IPS-18a (cell line): ENCODE results near the gene GFAP.

Experiments
- H3K27ac ChIP-seq: one replicate; pipeline ENCODE4 v1.5.1; 2013; ENCODE audit warnings: low read length
- H3K27me3 ChIP-seq: one replicate; pipeline ENCODE4 v1.6.1; 2013; ENCODE audit warnings: mild to moderate bottlenecking, low read length; ENCODE audit not compliant: control insufficient read depth, insufficient read depth
- H3K36me3 ChIP-seq: one replicate; pipeline ENCODE4 v1.6.1; 2013; ENCODE audit warnings: low read depth, low read length; ENCODE audit not compliant: control insufficient read depth
- H3K4me1 ChIP-seq: one replicate; pipeline ENCODE4 v1.6.1; 2013; ENCODE audit warnings: low read depth, low read length; ENCODE audit not compliant: control insufficient read depth
- H3K4me3 ChIP-seq: one replicate; pipeline ENCODE4 v1.5.1; 2013; ENCODE audit warnings: low read length
- H3K9ac ChIP-seq: one replicate; pipeline ENCODE4 v1.6.1; 2013; ENCODE audit warnings: mild to moderate bottlenecking, low read length, moderate library complexity
- H3K9me3 ChIP-seq: one replicate; pipeline ENCODE4 v1.6.1; 2013; ENCODE audit warnings: low read depth, low read length; ENCODE audit not compliant: control insufficient read depth

The GFAP gene

DNA sequence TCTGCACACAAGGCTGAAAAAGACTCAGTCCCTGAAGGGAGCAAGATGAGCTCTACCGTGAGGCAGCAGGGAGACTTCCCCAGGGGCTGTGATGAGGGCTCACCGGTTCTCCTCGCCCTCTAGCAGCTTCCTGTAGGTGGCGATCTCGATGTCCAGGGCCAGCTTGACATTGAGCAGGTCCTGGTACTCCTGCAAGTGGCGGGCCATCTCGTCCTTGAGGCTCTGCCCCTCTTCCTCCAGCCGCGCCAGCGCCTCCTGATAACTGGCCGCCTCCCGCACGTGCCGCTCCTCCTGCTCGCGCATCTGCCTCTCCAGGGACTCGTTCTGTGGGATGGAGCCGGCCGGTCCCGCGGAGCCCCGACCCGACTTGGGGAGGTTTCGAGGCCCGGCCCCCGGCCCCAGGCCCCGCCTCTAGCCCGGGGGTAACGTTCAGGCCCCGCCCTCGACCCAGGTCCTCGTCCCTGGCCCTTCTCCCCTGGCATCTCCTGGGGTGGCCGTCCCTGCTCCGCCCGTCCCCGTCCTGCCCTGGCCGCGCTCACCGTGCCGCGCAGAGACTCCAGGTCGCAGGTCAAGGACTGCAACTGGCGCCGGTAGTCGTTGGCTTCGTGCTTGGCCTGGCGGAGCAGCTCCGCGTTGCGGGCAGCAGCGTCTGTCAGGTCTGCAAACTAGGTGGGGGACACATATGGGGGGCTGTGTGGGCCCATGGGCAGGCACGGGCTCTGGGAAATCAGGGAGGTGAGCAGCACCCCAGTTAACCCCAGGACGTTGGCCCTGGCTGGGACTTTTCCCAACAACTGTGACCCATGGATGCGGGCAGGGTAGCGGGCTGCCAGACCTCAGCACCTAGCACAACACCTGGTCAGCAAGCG, 3.9 kb downstream of the GFAP start:
- no peak overlapping the region for H3K9ac ChIP-seq
- no peaks in the 10 kb centered on the region for H3K4me1 ChIP-seq
- no peaks in the 10 kb centered on the region for H3K9me3 ChIP-seq
- H3K36me3 ChIP-seq = no peaks in the 10 kb centered on the region
- peak overlapping the region; percentile 49 for H3K4me3 ChIP-seq
- no peak overlapping the region for H3K27ac ChIP-seq
- H3K27me3 ChIP-seq = peaks cover 24% of the 10 kb centered on the region

DNA sequence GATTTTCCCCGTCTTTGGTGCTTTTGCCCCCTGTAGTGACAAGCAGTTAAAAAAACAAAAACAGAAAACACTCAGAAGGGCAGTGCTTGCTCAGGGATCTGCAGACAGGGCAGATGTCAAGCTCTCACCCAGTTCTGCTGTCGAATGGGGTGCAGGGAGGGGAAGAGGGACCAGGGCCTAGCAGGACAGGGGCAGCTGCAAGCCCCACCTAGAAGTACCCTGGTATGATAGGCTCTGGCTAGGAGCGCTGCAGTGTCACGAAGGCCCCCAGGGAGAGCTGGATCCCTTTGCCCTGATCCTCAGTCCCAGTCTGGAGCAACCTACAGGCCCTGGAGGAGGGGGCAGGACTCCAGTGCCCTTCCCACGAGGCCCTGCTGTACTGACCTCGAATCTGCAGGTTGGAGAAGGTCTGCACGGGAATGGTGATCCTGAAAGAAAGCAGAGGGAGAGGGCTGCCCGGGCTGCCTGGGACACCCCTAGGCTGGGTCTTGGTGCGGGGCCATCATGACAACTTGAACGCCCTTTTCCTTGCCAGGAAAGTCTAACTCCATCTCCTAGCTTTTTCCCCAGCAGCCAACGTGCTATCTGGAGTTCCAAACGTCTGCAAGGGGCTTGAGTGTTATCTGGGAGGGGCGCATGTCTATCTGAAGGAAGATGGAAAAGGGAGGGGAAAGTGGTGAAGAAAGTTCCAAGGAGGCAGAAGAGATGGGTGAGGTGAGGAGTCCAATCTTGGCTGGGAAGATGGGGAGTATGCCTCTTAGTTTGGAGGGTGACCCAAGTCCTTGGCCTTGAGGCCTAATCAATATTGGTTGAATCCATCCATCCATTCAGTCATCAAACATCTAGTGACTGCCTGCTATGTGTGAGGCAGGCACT, 4.8 kb downstream of the GFAP start:
- H3K9ac ChIP-seq = no peak overlapping the region
- no peaks in the 10 kb centered on the region for H3K36me3 ChIP-seq
- H3K9me3 ChIP-seq = no peaks in the 10 kb centered on the region
- no peak overlapping the region for H3K27ac ChIP-seq
- H3K27me3 ChIP-seq = peaks cover 24% of the 10 kb centered on the region
- peak overlapping the region; percentile 49 for H3K4me3 ChIP-seq
- no peaks in the 10 kb centered on the region for H3K4me1 ChIP-seq

DNA sequence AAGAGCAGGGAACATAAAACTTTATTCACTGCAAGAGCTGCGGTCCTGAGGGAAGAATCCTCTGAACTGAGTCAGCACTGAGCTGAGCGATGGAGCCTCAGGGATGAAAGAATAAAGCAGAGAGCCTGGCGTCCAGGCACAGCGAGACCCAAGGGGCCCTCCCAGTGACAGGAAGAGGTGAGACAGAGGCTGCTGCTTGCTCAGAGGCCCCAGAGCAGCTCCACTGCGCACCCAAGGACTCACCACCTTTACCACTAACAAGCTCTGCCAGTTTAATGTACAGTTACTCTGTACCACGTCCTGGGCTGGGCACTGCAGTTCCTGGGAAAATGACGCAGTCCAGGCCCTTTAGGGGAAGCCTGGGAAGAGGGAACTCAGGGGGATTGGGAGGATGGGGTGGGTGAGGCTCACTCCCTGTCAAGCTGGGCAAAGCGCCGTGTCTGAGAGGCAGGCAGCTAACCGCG, 5.6 kb downstream of the GFAP start:
- Histone ChIP-seq H3K4me1 (no peaks in the 10 kb centered on the region), H3K27ac (no peak overlapping the region), H3K9ac (no peak overlapping the region), H3K9me3 (no peaks in the 10 kb centered on the region), H3K27me3 (peaks cover 24% of the 10 kb centered on the region), H3K36me3 (no peaks in the 10 kb centered on the region), H3K4me3 (no peak overlapping the region)

DNA sequence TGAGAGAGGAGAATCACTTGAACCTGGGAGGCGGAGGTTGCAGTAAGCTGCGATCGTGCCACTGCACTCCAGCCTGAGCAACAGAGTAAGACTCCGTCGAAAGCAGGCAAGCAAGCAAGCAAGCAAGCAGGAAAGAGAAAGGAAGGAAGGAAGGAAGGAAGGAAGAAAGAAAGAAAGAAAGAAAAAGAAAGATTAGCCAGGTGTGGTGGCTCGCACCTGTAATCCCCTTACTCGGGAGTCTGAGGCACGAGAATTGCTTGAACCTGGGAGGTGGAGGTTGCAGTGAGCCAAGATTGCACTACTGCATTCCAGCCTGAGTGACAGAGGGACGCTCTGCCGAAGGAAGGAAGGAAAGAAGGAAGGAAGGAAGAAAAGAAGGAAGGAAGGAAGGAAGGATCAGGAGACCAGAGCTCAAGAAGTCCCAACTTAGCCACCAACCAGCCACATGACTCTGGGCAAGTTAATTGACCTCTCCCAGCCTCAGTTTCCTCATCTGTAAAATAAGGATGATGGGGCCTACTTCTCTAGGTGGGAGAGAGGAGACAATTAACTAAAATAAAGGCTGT, 6.5 kb downstream of the GFAP start:
- Histone ChIP-seq H3K36me3 (no peaks in the 10 kb centered on the region), H3K9ac (no peak overlapping the region), H3K9me3 (no peaks in the 10 kb centered on the region), H3K27ac (no peak overlapping the region), H3K27me3 (peaks cover 24% of the 10 kb centered on the region), H3K4me1 (no peaks in the 10 kb centered on the region), H3K4me3 (no peak overlapping the region)

DNA sequence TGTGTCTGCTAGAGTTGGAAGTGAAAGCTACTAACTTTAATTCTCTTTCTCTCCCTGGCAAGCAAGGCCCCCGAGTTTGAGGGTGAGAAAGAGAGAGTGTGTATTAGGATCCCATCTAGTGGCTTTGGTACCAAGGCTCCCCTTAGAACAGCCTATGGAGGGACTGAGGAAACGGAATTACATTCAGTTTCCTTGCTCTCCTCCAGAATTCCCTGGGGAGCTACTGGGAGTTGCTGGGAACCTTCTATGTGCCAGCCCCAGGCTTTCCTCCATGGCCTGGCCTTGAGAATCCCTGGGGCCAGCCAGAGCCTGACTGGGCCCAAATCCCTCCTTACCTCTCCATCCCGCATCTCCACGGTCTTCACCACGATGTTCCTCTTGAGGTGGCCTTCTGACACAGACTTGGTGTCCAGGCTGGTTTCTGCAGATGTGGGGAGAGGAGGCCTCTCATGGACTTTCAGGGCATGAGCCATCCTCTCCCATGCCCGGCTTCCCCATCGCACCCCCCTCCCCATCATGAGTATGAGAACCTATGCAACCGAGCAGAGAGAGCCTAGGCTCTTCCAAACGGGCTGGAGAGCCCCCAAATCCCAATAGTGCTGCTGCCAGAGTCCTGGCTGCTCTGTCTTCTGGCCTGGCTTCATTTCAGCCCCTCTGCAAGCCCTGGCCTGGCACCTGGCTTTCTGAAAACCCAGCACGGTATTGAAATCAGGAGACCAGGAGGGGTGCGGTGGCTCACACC, 7.4 kb downstream of the GFAP start:
- Histone ChIP-seq H3K27me3 (peaks cover 16% of the 10 kb centered on the region), H3K4me1 (no peaks in the 10 kb centered on the region), H3K4me3 (no peak overlapping the region), H3K9ac (no peak overlapping the region), H3K27ac (no peak overlapping the region), H3K9me3 (no peaks in the 10 kb centered on the region), H3K36me3 (no peaks in the 10 kb centered on the region)

DNA sequence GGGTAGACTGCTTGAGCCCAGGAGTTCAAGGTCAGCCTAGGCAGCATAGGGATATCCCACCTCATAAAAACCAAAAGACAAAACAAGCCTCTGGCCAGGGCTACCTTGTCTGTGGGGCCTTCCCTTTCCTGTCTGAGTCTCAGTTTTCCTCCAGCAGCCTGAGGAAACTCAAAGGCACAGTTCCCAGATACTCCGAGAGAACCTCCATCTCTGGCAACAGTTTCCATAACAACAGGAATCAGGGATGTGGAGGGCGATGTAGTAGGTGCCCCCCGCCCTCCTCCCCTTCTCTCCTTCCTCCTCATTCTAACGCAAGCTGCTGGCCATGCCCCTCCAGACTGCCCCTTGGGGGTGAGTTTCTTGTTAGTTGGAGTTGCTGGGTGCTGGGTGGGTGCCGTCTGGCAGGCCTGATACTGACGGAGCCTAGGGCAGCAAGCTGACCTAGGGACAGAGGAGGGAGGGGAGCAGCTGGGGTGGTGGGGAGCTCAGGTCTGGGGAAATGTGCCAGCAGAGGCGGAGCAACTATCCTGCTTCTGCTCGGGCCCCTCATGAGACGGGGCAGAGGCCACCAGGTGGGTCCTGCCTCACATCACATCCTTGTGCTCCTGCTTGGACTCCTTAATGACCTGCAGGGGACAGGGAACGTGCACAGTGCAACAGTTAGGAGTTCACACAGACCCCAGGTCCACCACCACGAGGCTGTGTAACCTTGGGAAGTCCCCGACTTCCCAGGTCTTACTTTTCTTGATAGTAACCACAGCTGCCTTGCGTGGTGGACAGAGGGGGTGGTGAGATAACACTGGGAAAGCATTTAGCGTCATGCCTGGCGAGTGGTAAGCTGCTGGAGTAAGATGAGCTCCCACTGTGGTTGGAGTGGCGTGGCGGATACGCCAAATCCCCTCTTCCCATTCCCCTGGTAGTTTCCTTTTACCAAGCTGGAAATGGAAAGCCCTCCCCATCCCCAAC, 8.3 kb downstream of the GFAP start:
- no peaks in the 10 kb centered on the region for H3K36me3 ChIP-seq
- no peaks in the 10 kb centered on the region for H3K9me3 ChIP-seq
- H3K27me3 ChIP-seq = peaks cover 8% of the 10 kb centered on the region
- no peak overlapping the region for H3K27ac ChIP-seq
- no peak overlapping the region for H3K9ac ChIP-seq
- no peak overlapping the region for H3K4me3 ChIP-seq
- no peaks in the 10 kb centered on the region for H3K4me1 ChIP-seq

DNA sequence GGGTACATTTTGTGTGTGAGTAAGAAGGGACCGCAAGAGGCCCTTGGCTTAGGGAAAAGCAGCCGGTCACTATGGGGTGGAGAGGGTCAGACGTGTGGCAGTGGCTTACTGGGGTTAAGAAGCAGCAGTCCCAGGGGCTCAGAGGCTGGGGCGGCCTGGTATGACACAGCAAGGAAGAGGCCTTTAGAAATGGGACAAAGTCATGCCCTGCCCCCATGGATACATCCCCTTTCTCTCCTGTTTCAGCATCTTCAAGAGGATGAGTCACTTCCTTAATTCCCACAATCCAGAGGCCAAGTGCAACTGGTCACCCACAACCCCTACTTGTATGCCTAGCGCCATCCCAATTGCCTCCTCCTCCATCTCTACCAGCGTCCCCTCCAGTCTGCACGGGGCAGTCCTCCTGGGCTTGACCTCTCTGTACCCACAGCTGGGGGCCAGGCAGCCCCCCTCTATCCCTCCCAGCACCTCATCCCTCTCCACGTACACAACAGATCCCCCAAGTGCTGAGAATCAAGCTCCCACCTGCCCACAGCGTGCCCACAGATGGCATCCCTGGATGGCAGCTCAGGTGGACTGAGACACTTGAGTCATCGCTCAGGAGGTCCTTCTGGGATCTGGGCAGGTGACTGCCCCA, 9.2 kb downstream of the GFAP start:
- Histone ChIP-seq H3K9ac (no peak overlapping the region), H3K4me3 (no peak overlapping the region), H3K27me3 (no peaks in the 10 kb centered on the region), H3K36me3 (no peaks in the 10 kb centered on the region), H3K27ac (no peak overlapping the region), H3K9me3 (no peaks in the 10 kb centered on the region), H3K4me1 (no peaks in the 10 kb centered on the region)

DNA sequence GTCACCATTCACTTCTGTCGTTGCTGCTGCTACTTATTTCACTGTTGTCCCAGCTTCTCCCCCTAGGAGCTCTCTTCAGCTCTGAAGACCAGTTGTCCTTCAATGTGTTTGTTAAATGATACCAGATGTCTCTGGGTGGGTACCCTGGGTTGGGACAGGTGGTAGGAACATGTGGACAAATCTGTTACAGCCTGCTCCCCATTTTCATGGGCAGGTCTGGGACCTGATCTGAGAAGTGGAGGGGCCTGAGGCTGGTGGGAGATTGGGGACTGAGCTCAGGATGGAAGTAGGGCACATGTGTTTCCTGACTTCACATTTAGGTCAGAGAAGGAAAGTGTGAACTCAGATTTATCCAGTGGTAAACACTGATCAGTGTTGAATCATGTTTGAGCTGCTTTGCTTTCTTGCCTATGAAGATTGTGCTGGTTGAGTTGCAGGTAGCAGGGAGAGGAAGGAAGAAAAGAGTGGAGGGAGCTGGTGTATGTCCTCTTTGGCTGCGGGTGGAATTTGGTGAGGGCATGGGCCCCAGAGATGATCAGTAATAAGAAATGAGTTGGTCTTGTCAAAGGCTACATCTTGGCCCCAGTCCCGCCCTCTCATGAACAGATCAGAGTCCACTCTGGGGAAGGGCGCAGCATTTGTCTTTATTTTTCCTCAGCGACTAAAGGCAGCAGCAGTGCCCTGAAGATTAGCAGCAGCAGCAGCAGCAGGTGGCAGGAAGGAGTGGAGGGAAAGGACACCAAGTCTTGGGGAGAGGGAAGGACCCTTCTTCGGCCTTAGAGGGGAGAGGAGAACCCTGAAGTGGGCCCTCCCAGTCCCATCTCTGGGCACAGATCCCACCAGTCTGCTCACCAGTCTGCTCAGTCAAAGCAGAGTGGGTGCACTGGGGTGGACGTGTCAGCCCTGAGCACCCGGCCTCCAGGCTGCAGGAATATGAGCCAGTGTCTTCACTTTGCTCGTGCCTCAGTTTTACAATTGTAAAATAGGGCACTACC, 10.0 kb downstream of the GFAP start:
- Histone ChIP-seq H3K4me1 (no peaks in the 10 kb centered on the region), H3K27me3 (no peaks in the 10 kb centered on the region), H3K9me3 (no peaks in the 10 kb centered on the region), H3K9ac (no peak overlapping the region), H3K4me3 (no peak overlapping the region), H3K36me3 (no peaks in the 10 kb centered on the region), H3K27ac (no peak overlapping the region)
